H1 (cell line): Measurements from ENCODE around the gene C1orf210. TPM values are rescaled to one million over a fixed set of nuclear protein-coding genes. Genes with fewer than 3 reads are reported as not detected.

Experiments used
- CTCF ChIA-PET: fragments of 300-600 bp; sonication (Branson Sonifier 250); formaldehyde crosslinking; loops from one replicate; lab custom pipeline; 2021; ENCODE audit not compliant: partially characterized antibody; lab: Charles Lee
- POLR2A ChIA-PET: fragments of 300-600 bp; sonication (Branson Sonifier 250); formaldehyde crosslinking; loops from one replicate; lab custom pipeline; 2021; ENCODE audit warnings: inconsistent platforms; ENCODE audit not compliant: partially characterized antibody; lab: Charles Lee
- DNase-seq, 2 experiments: peaks; one replicate each; pipeline versions ENCODE4 v3.0.0 to v3.0.0-alpha.2; 2010 to 2022; ENCODE audit warnings: low spot score in 2 of 2, low read depth in 1 of 2, mixed read lengths in 1 of 2
- FAIRE-seq: peaks from 2 replicates; lab custom pipeline; 2011; peaks lifted over from hg19 to GRCh38; lab: Jason Lieb, UNC
- H2AFZ ChIP-seq: 2 replicates; pipeline ENCODE4 v1.8.1; 2012; ENCODE audit warnings: low read length, inconsistent platforms
- H2AK5ac ChIP-seq: 2 replicates; pipeline ENCODE4 v1.6.1; 2013; ENCODE audit warnings: low read depth, low read length
- H2BK120ac ChIP-seq: replicated peaks from 2 replicates; pipeline ENCODE3; 2013; ENCODE audit warnings: low read depth, low read length, inconsistent platforms
- H2BK12ac ChIP-seq: 2 replicates; pipeline ENCODE4 v1.6.1; 2013; ENCODE audit warnings: low read depth, low read length
- H2BK15ac ChIP-seq: 2 replicates; pipeline ENCODE4 v1.6.1; 2013; ENCODE audit warnings: low read length
- H2BK20ac ChIP-seq: 2 replicates; pipeline ENCODE4 v1.6.1; 2013; ENCODE audit warnings: low read length
- H2BK5ac ChIP-seq: 2 replicates; pipeline ENCODE4 v1.6.1; 2013; ENCODE audit warnings: low read depth, low read length
- H3K14ac ChIP-seq: 2 replicates; pipeline ENCODE4 v1.6.1; 2013; ENCODE audit warnings: inconsistent platforms; ENCODE audit not compliant: insufficient read length
- H3K18ac ChIP-seq: 2 replicates; pipeline ENCODE4 v1.6.1; 2013; ENCODE audit warnings: low read length; ENCODE audit errors: extremely low read depth
- H3K23ac ChIP-seq: 2 replicates; pipeline ENCODE4 v1.6.1; 2013; ENCODE audit warnings: inconsistent platforms; ENCODE audit not compliant: insufficient read length
- H3K23me2 ChIP-seq: 2 replicates; pipeline ENCODE4 v1.6.1; 2013; ENCODE audit warnings: low read depth, low read length
- H3K27ac ChIP-seq: 2 replicates; pipeline ENCODE4 v1.6.1; 2011; ENCODE audit warnings: low read depth, low read length, inconsistent platforms
- H3K27me3 ChIP-seq, 4 experiments: replicated peaks in 1 of 4; 1 replicate in 1 of 4; 2 replicates in 3 of 4; pipeline versions ENCODE4 v1.6.1 to v1.8.1; 2011 to 2013; ENCODE audit warnings: low read length in 3 of 4, mild to moderate bottlenecking in 3 of 4, inconsistent platforms in 2 of 4, mixed read lengths in 2 of 4, moderate library complexity in 1 of 4; ENCODE audit not compliant: control insufficient read depth in 3 of 4, insufficient read depth in 3 of 4; ENCODE audit errors: extremely low read depth in 1 of 4
- H3K36me3 ChIP-seq, 4 experiments: 2 replicates each; pipeline versions ENCODE4 v1.6.1 to v1.8.1; 2011 to 2013; ENCODE audit warnings: mild to moderate bottlenecking in 4 of 4, low read length in 3 of 4, moderate library complexity in 2 of 4, control low read depth in 1 of 4, inconsistent platforms in 1 of 4; ENCODE audit not compliant: insufficient read depth in 4 of 4, control insufficient read depth in 2 of 4
- H3K4ac ChIP-seq: replicated peaks from 2 replicates; pipeline ENCODE3; 2013; ENCODE audit warnings: low read length, low read depth, mixed read lengths, inconsistent platforms; ENCODE audit not compliant: insufficient read length
- H3K4me1 ChIP-seq, 4 experiments: replicated peaks in 1 of 4; 1 replicate in 1 of 4; 2 replicates in 3 of 4; pipeline versions ENCODE4 v1.6.1 to v1.8.1; 2011 to 2013; ENCODE audit warnings: low read length in 3 of 4, inconsistent platforms in 2 of 4, mixed read lengths in 1 of 4; ENCODE audit not compliant: insufficient read depth in 4 of 4, control insufficient read depth in 3 of 4
- H3K4me2 ChIP-seq, 2 experiments: 2 replicates each; pipeline versions ENCODE4 v1.6.1 to v1.8.1; 2011 to 2013; ENCODE audit warnings: low read depth in 2 of 2, low read length in 2 of 2, control low read depth in 1 of 2, inconsistent platforms in 1 of 2, mild to moderate bottlenecking in 1 of 2; ENCODE audit not compliant: insufficient read depth in 1 of 2
- H3K4me3 ChIP-seq, 4 experiments: fragments of 200-600, 300-600 bp in 1 of 4; sonication (generic), shearing (Covaris generic), sonication (Bioruptor Twin) in 1 of 4; 2 replicates each; pipeline versions ENCODE4 v1.5.1 to v1.8.1; 2011 to 2016; ENCODE audit warnings: low read length in 4 of 4, low read depth in 3 of 4, control low read depth in 2 of 4, inconsistent platforms in 2 of 4, mild to moderate bottlenecking in 2 of 4, mixed read lengths in 1 of 4, moderate library complexity in 1 of 4; ENCODE audit not compliant: insufficient read depth in 2 of 4; ENCODE audit errors: extremely low read depth in 1 of 4
- H3K56ac ChIP-seq: replicated peaks from 2 replicates; pipeline ENCODE3; 2013; ENCODE audit warnings: low read depth, mild to moderate bottlenecking, mixed read lengths, low read length, inconsistent platforms; ENCODE audit not compliant: insufficient read length
- H3K79me1 ChIP-seq: 2 replicates; pipeline ENCODE4 v1.6.1; 2013; ENCODE audit warnings: low read depth, low read length, control low read depth
- H3K79me2 ChIP-seq, 2 experiments: 2 replicates each; pipeline versions ENCODE4 v1.6.1 to v1.8.1; 2012 to 2013; ENCODE audit warnings: low read length in 2 of 2, mild to moderate bottlenecking in 2 of 2, inconsistent platforms in 1 of 2; ENCODE audit not compliant: insufficient read depth in 2 of 2, control insufficient read depth in 1 of 2
- H3K9ac ChIP-seq, 4 experiments: replicated peaks in 1 of 4; 1 replicate in 1 of 4; 2 replicates in 3 of 4; pipeline versions ENCODE4 v1.6.1 to v1.8.1; 2011 to 2013; ENCODE audit warnings: low read depth in 3 of 4, low read length in 3 of 4, control low read depth in 2 of 4, mild to moderate bottlenecking in 2 of 4, moderate library complexity in 2 of 4, inconsistent platforms in 1 of 4; ENCODE audit errors: extremely low read depth in 1 of 4
- H3K9me3 ChIP-seq, 2 experiments: 2 replicates each; pipeline versions ENCODE4 v1.6.1 to v1.8.1; 2012 to 2013; ENCODE audit warnings: mild to moderate bottlenecking in 2 of 2, moderate library complexity in 2 of 2, control low read depth in 1 of 2, inconsistent platforms in 1 of 2, low read depth in 1 of 2, low read length in 1 of 2, mixed read lengths in 1 of 2; ENCODE audit not compliant: insufficient read depth in 2 of 2
- H4K20me1 ChIP-seq, 2 experiments: replicated peaks in 1 of 2; 2 replicates each; pipeline versions ENCODE3 to v1.8.1; 2011 to 2013; ENCODE audit warnings: inconsistent platforms in 2 of 2, low read length in 2 of 2, mild to moderate bottlenecking in 1 of 2; ENCODE audit not compliant: insufficient read depth in 2 of 2, control insufficient read depth in 1 of 2
- H4K5ac ChIP-seq: 2 replicates; pipeline ENCODE4 v1.6.1; 2013; ENCODE audit warnings: low read length, low read depth, mixed read lengths, inconsistent platforms; ENCODE audit not compliant: insufficient read length
- H4K8ac ChIP-seq: 2 replicates; pipeline ENCODE4 v1.8.0; 2013; ENCODE audit warnings: mild to moderate bottlenecking, moderate library complexity, low read length, inconsistent platforms; ENCODE audit not compliant: insufficient read depth; ENCODE audit errors: extremely low read depth
- H4K91ac ChIP-seq: replicated peaks from 2 replicates; pipeline ENCODE3; 2013; ENCODE audit warnings: low read length, mixed read lengths, inconsistent platforms; ENCODE audit not compliant: insufficient read length
- EZH2 ChIP-seq: fragments of 200-600 bp; sonication (generic); IDR thresholded peaks from 2 replicates; pipeline ENCODE4 v1.7.1; 2012; ENCODE audit warnings: low read depth, mild to moderate bottlenecking, moderate library complexity, low read length, inconsistent platforms; ENCODE audit not compliant: severe bottlenecking
- JUN ChIP-seq: IDR thresholded peaks from 2 replicates; pipeline ENCODE4 v1.6.1; 2011; ENCODE audit warnings: low read depth, mild to moderate bottlenecking, improper control_type of control experiment, low read length
- KDM1A ChIP-seq: fragments of 200-600, 300-600 bp; sonication (generic); IDR thresholded peaks from 2 replicates; pipeline ENCODE4 v1.7.1; 2016; ENCODE audit warnings: mild to moderate bottlenecking, low read length, borderline replicate concordance
- RBBP5 ChIP-seq: IDR thresholded peaks from 2 replicates; pipeline ENCODE4 v1.7.1; 2012; ENCODE audit warnings: low read depth, mild to moderate bottlenecking, inconsistent platforms, low read length, moderate library complexity, borderline replicate concordance
- RXRA ChIP-seq: IDR thresholded peaks from 2 replicates; pipeline ENCODE4 v1.6.1; 2011; ENCODE audit warnings: low read depth, mild to moderate bottlenecking, low read length, moderate library complexity; ENCODE audit not compliant: insufficient read depth
- SIX5 ChIP-seq: IDR thresholded peaks from 2 replicates; pipeline ENCODE4 v1.6.1; 2011; ENCODE audit warnings: mild to moderate bottlenecking, low read depth, low read length
- TCF12 ChIP-seq: IDR thresholded peaks from 2 replicates; pipeline ENCODE4 v1.6.1; 2011; ENCODE audit warnings: low read depth, mild to moderate bottlenecking, low read length
- USF2 ChIP-seq: IDR thresholded peaks from 2 replicates; pipeline ENCODE4 v1.6.1; 2011; ENCODE audit warnings: low read length, improper control_type of control experiment
- WGBS, 2 experiments: shearing (Covaris generic) in 1 of 2; methylation state at CpG; one replicate each; pipeline versions ENCODE4 v1.1.6 to v1.1.7; 2013 to 2015; ENCODE audit warnings: low lambda C conversion rate in 2 of 2, mixed read lengths in 2 of 2, inconsistent platforms in 1 of 2, low coverage in 1 of 2, missing lambda C conversion rate in 1 of 2; ENCODE audit not compliant: insufficient replicate concordance in 2 of 2, insufficient coverage in 1 of 2, insufficient read length in 1 of 2; ENCODE audit errors: extremely low coverage in 1 of 2, missing lambda C conversion rate in 1 of 2; 5-methylcytosine and 5-hydroxymethylcytosine counted together
- polyA plus RNA-seq, 7 experiments: library from polyadenylated mRNA; depleted of rRNA in 3 of 7; stranded (reverse) in 5 of 7; unstranded in 2 of 7; fragments of >200 nt in 5 of 7; fragments of 200-250 nt in 2 of 7; gene quantifications; 1 replicate in 5 of 7; 2 replicates in 1 of 7; 4 replicates in 1 of 7; pipeline versions ENCODE4 v1.2.1 to v1.2.3, GENCODE V29; 2011 to 2013; ENCODE audit warnings: missing spikeins in 2 of 7, mixed read lengths in 2 of 7
- total RNA-seq: library from RNA; stranded (reverse); fragmentation: NEBNext Ultra II Directional; extraction: Animal tissue kit (Norgen Biotek cat#: 25700); gene quantifications from 2 replicates; pipeline ENCODE4 v1.2.1, GENCODE V29; 2021

The C1orf210 gene
- total and polyA plus RNA-seq, 2 of the 8 experiments (the other 6 are each of a cell fraction or from before 2014, with no cell fraction given), result 12.0 to 27.9 TPM

- peak within 1 kb of the TSS; percentile 44 for H4K5ac ChIP-seq
- peak within 1 kb of the TSS; percentile 73 for H3K18ac ChIP-seq
- H3K4me3 ChIP-seq, result peak within 1 kb of the TSS; percentile 54 to 67 (median 60)
- peak within 1 kb of the TSS in 3 of 4 experiments; percentile 22 to 84 (median 43); a peak in 4 of 7 replicates for H3K9ac ChIP-seq
- WGBS, 2 experiments, result 67% methylated on average over 7 of the region's 7 CpGs; no CpG with 5 or more reads in 1 of the 2 experiments
- no peak within 1 kb of the TSS for H2AFZ ChIP-seq
- H2BK120ac ChIP-seq, result no peak within 1 kb of the TSS
- peaks cover 2 to 12% (median 6%) of the 10 kb centered on the region in 4 experiments; a peak in 6 of 8 replicates for H3K36me3 ChIP-seq
- H4K91ac ChIP-seq, result peak within 1 kb of the TSS; percentile 29
- peak within 1 kb of the TSS; percentile 73; the same call in 1 of the 2 replicates for H4K8ac ChIP-seq
- peaks cover 6% of the 10 kb centered on the region; the same call in 1 of the 2 replicates for H3K23me2 ChIP-seq
- TF ChIP-seq RXRA (no peak), EZH2 (no peak), KDM1A (no peak), JUN (no peak), SIX5 (no peak), RBBP5 (no peak), TCF12 (no peak), USF2 (no peak)
- TF ChIP-seq, all 59 proteins: peak for 0
- ChIA-PET CTCF (interaction anchor here (0.6 to 1.6 kb wide), 7 partner anchors 9 to 144 kb away, joined by 3 to 7 read pairs (median 4); partner anchors contain the start of gene C1orf210), POLR2A (interaction anchor here (0.8 to 3.2 kb wide), 7 partner anchors 10 to 98 kb away, joined by 3 to 31 read pairs (median 5); partner anchors contain the start of genes C1orf210, CDC20 and ELOVL1)
- H2BK12ac ChIP-seq, result peak within 1 kb of the TSS; percentile 98
- H3K14ac ChIP-seq, result no peak within 1 kb of the TSS
- 0 out of 4 replicates have a peak, but pooled peaks cover 0 to 3% of the 10 kb centered on the region in 2 experiments for H3K79me2 ChIP-seq
- H2BK5ac ChIP-seq, result peak within 1 kb of the TSS; percentile 87
- peaks cover 2 to 4% of the 10 kb centered on the region in 2 experiments; a peak in 1 of 4 replicates for H3K9me3 ChIP-seq
- H3K4me2 ChIP-seq, result peak within 1 kb of the TSS; percentile 80 to 94
- FAIRE-seq (no peak), DNase-seq (no peak)
- H3K23ac ChIP-seq, result no peak within 1 kb of the TSS
- no peak within 1 kb of the TSS for H3K56ac ChIP-seq
- H2BK20ac ChIP-seq, result no peak within 1 kb of the TSS
- peak within 1 kb of the TSS; percentile 54; the same call in 1 of the 2 replicates for H3K27ac ChIP-seq
- peaks cover 0 to 12% (median 5%) of the 10 kb centered on the region in 4 experiments; a peak in 5 of 7 replicates for H3K4me1 ChIP-seq
- peak within 1 kb of the TSS; percentile 70 for H3K4ac ChIP-seq
- H3K27me3 ChIP-seq, result no peaks in the 10 kb centered on the region
- peaks cover 3% of the 10 kb centered on the region for H3K79me1 ChIP-seq
- peak within 1 kb of the TSS; percentile 77; the same call in 1 of the 2 replicates for H2BK15ac ChIP-seq
- no peaks in the 10 kb centered on the region for H4K20me1 ChIP-seq
- peak within 1 kb of the TSS; percentile 39; the same call in 1 of the 2 replicates for H2AK5ac ChIP-seq
Measured at GRCh38 chr1:43269627-43270375, 15.6 kb downstream of the C1orf210 start, which contains the start of gene TMEM125. TMEM125 (plus strand) TSS chr1:43269983; CDS start chr1:43272723, 2,740 bp downstream.
